Keratinocyte (primary cell): ENCODE results near the gene NCAM2.

Experiments
- CTCF ChIP-seq, 3 experiments: IDR thresholded peaks in 1 of 3; conservative IDR thresholded peaks in 1 of 3; optimal IDR thresholded peaks in 1 of 3; 2 replicates in 2 of 3; 3 replicates in 1 of 3; pipeline versions ENCODE3 to v1.5.1; 2011; ENCODE audit warnings: low read length in 3 of 3, mild to moderate bottlenecking in 3 of 3, moderate library complexity in 2 of 3, control low read depth in 1 of 3, inconsistent platforms in 1 of 3; ENCODE audit not compliant: insufficient read depth in 2 of 3; ENCODE audit errors: extremely low read depth in 1 of 3
- EZH2 ChIP-seq: IDR thresholded peaks from one replicate; pipeline ENCODE4 v1.6.1; 2012; ENCODE audit warnings: inconsistent platforms, mild to moderate bottlenecking, low read length, moderate library complexity

- TF ChIP-seq CTCF (optimal IDR thresholded peaks at IDR 0.05 in 1 of 3, IDR thresholded peaks at IDR 0.05 in 1 of 3, conservative IDR thresholded peaks at IDR 0.05 in 1 of 3; ENCODE audit: extremely low read depth in 1 of 3, insufficient read depth in 2 of 3, low read length in 3 of 3) (no peak), EZH2 (no peak)
Observed at GRCh38 chr21:21203822-21204339, 205.7 kb downstream of the NCAM2 start.
